ENCODE data around the gene WFDC9. TPM values are rescaled to one million over a fixed set of nuclear protein-coding genes. Genes with fewer than 3 reads are reported as not detected.
"Not testable (repeated sequence)": the region's sequence is repeated elsewhere in the genome, so short reads cannot be mapped to it uniquely, and the experiment has no call there.

WFDC9 gene
- total RNA-seq, 1 experiment from 2014 or later, result not detected

DNA sequence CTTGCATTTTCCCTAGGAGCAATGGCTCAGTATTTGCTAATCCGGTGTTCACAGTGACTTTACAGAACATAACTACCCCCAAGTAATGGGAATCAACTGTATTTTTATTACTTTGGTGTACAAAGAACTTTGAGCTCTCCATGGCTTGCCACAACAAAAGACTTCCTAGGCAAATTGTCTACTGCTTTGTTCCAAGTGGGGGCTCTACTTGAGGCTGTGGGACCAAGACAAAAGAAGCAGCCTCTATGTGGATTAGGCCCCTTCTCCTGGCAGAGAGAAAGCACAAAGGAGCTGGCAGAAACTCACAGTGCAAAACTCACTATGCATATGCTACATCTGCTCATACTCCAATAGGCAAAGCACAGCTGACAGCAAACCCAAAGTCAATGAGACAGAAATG is 52.9 kb downstream of the WFDC9 start:
- H3K9me3 ChIP-seq, result peaks cover 4% of the 10 kb centered on the region; the same call in 1 of the 2 replicates
- Mint-ChIP-seq H3K27me3 (ENCODE audit: insufficient read depth, unreplicated experiment) (no peaks in the 10 kb centered on the region), H3K9me3 (ENCODE audit: unreplicated experiment) (no peaks in the 10 kb centered on the region), H3K27ac (ENCODE audit: unreplicated experiment) (no peak overlapping the region), H3K36me3 (ENCODE audit: insufficient read depth, unreplicated experiment) (peaks cover 6% of the 10 kb centered on the region), H3K4me3 (ENCODE audit: unreplicated experiment) (no peak overlapping the region), H3K4me1 (ENCODE audit: low read depth, unreplicated experiment) (peaks cover 29% of the 10 kb centered on the region)
- no peak overlapping the region for H3K4me3 ChIP-seq (ENCODE audit: low read depth, low read length)
- no peak for DNase-seq
- no TSS peak for BruUV-seq (replicated peaks)
- no peaks in the 10 kb centered on the region for H3K36me3 ChIP-seq (ENCODE audit: control insufficient read depth, insufficient read depth, low read length)
- no peaks in the 10 kb centered on the region for H3K27me3 ChIP-seq (replicated peaks; ENCODE audit: control insufficient read depth, insufficient read depth, low read length)
- CTCF ChIA-PET, result interaction anchor here (0.6 to 2.5 kb wide), 2 partner anchors 59 to 193 kb away, joined by 9 to 25 read pairs; no protein-coding TSS in a partner anchor
- peaks cover 27% of the 10 kb centered on the region for H3K4me1 ChIP-seq
- POLR2A ChIA-PET, result no interaction called here
- intact Hi-C loops (cut with micrococcal nuclease; ENCODE audit: unreplicated experiment), result no loop called here
- TF ChIP-seq, protein P1, sequence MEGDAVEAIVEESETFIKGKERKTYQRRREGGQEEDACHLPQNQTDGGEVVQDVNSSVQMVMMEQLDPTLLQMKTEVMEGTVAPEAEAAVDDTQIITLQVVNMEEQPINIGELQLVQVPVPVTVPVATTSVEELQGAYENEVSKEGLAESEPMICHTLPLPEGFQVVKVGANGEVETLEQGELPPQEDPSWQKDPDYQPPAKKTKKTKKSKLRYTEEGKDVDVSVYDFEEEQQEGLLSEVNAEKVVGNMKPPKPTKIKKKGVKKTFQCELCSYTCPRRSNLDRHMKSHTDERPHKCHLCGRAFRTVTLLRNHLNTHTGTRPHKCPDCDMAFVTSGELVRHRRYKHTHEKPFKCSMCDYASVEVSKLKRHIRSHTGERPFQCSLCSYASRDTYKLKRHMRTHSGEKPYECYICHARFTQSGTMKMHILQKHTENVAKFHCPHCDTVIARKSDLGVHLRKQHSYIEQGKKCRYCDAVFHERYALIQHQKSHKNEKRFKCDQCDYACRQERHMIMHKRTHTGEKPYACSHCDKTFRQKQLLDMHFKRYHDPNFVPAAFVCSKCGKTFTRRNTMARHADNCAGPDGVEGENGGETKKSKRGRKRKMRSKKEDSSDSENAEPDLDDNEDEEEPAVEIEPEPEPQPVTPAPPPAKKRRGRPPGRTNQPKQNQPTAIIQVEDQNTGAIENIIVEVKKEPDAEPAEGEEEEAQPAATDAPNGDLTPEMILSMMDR (IDR thresholded peaks at IDR 0.05; ENCODE audit: insufficient read depth in 1 of 2, low read depth in 1 of 2, low read length in 1 of 2, severe bottlenecking in 1 of 2, unreplicated experiment in 1 of 2), result no peak

- H3K4me1 ChIP-seq, result peaks cover 27% of the 10 kb centered on the region
- intact Hi-C loops (cut with micrococcal nuclease; ENCODE audit: unreplicated experiment), result loop anchor here (2.0 kb wide), 1 partner anchor 30 kb away; the partner anchor contains the start of gene EPPIN
- POLR2A ChIA-PET, result interaction anchor here (0.8 kb wide), 1 partner anchor 358 kb away, joined by 9 read pairs; no protein-coding TSS in a partner anchor
- TF ChIP-seq, protein P1 (IDR thresholded peaks at IDR 0.05; ENCODE audit: insufficient read depth in 1 of 2, low read depth in 1 of 2, low read length in 1 of 2, severe bottlenecking in 1 of 2, unreplicated experiment in 1 of 2), result no peak
- peaks cover 4% of the 10 kb centered on the region; the same call in 1 of the 2 replicates for H3K9me3 ChIP-seq
- H3K4me3 ChIP-seq (ENCODE audit: low read depth, low read length), result no peak overlapping the region
- Mint-ChIP-seq H3K27ac (ENCODE audit: unreplicated experiment) (peak overlapping the region; percentile 63), H3K4me3 (ENCODE audit: unreplicated experiment) (peak overlapping the region; percentile 15), H3K9me3 (ENCODE audit: unreplicated experiment) (no peaks in the 10 kb centered on the region), H3K27me3 (ENCODE audit: insufficient read depth, unreplicated experiment) (no peaks in the 10 kb centered on the region), H3K36me3 (ENCODE audit: insufficient read depth, unreplicated experiment) (peaks cover 6% of the 10 kb centered on the region), H3K4me1 (ENCODE audit: low read depth, unreplicated experiment) (peaks cover 29% of the 10 kb centered on the region)
- H3K27me3 ChIP-seq (replicated peaks; ENCODE audit: control insufficient read depth, insufficient read depth, low read length), result no peaks in the 10 kb centered on the region
- no peaks in the 10 kb centered on the region for H3K36me3 ChIP-seq (ENCODE audit: control insufficient read depth, insufficient read depth, low read length)
- no TSS peak for BruUV-seq (replicated peaks)
- CTCF ChIA-PET, result interaction anchor here (0.6 to 2.5 kb wide), 4 partner anchors 9 to 1406 kb away, joined by 3 to 25 read pairs (median 4); partner anchors contain the start of gene WFDC10A
- DNase-seq, result peak; percentile 62 to 66
Measured at GRCh38 chr20:45576995-45577394, 54.1 kb downstream of the WFDC9 start.

GRCh38 chr20:45575931-45576330 is 55.2 kb downstream of the WFDC9 start:
- CTCF ChIA-PET, result interaction anchor here (0.6 to 1.3 kb wide), 3 partner anchors 27 to 253 kb away, joined by 4 to 14 read pairs (median 9); no protein-coding TSS in a partner anchor
- Mint-ChIP-seq H3K4me3 (ENCODE audit: unreplicated experiment) (no peak overlapping the region), H3K36me3 (ENCODE audit: insufficient read depth, unreplicated experiment) (peaks cover 6% of the 10 kb centered on the region), H3K27me3 (ENCODE audit: insufficient read depth, unreplicated experiment) (no peaks in the 10 kb centered on the region), H3K4me1 (ENCODE audit: low read depth, unreplicated experiment) (peaks cover 29% of the 10 kb centered on the region), H3K9me3 (ENCODE audit: unreplicated experiment) (no peaks in the 10 kb centered on the region), H3K27ac (ENCODE audit: unreplicated experiment) (no peak overlapping the region)
- POLR2A ChIA-PET, result no interaction called here
- no peaks in the 10 kb centered on the region for H3K27me3 ChIP-seq (replicated peaks; ENCODE audit: control insufficient read depth, insufficient read depth, low read length)
- no peaks in the 10 kb centered on the region for H3K36me3 ChIP-seq (ENCODE audit: control insufficient read depth, insufficient read depth, low read length)
- peaks cover 4% of the 10 kb centered on the region; the same call in 1 of the 2 replicates for H3K9me3 ChIP-seq
- TF ChIP-seq, protein P1 (IDR thresholded peaks at IDR 0.05; ENCODE audit: insufficient read depth in 1 of 2, low read depth in 1 of 2, low read length in 1 of 2, severe bottlenecking in 1 of 2, unreplicated experiment in 1 of 2), result no peak
- BruUV-seq (replicated peaks), result no TSS peak
- DNase-seq, result peak in 1 of 2 experiments; percentile 36
- intact Hi-C loops (cut with micrococcal nuclease; ENCODE audit: unreplicated experiment), result loop anchor here (2.0 kb wide), 1 partner anchor 29 kb away; the partner anchor contains the start of gene EPPIN
- H3K4me1 ChIP-seq, result peaks cover 27% of the 10 kb centered on the region
- no peak overlapping the region for H3K4me3 ChIP-seq (ENCODE audit: low read depth, low read length)

GRCh38 chr20:45569650-45570049 is 61.4 kb downstream of the WFDC9 start:
- H3K4me3 Mint-ChIP-seq (ENCODE audit: unreplicated experiment); H3K36me3 ChIP-seq (ENCODE audit: control insufficient read depth, insufficient read depth, low read length); H3K4me1 ChIP-seq; H3K4me3 ChIP-seq (ENCODE audit: low read depth, low read length); H3K27ac Mint-ChIP-seq (ENCODE audit: unreplicated experiment); H3K27me3 ChIP-seq (replicated peaks; ENCODE audit: control insufficient read depth, insufficient read depth, low read length); H3K9me3 Mint-ChIP-seq (ENCODE audit: unreplicated experiment); H3K9me3 ChIP-seq; BruUV-seq (replicated peaks); H3K27me3 Mint-ChIP-seq (ENCODE audit: insufficient read depth, unreplicated experiment); H3K4me1 Mint-ChIP-seq (ENCODE audit: low read depth, unreplicated experiment); DNase-seq; POLR2A ChIA-PET; intact Hi-C loops (cut with micrococcal nuclease; ENCODE audit: unreplicated experiment); H3K36me3 Mint-ChIP-seq (ENCODE audit: insufficient read depth, unreplicated experiment): not testable (repeated sequence)
- CTCF ChIA-PET, result interaction anchor here (0.6 kb wide), 1 partner anchor 250 kb away, joined by 4 read pairs; no protein-coding TSS in a partner anchor
